Epidermal melanocyte (primary cell): Measurements from ENCODE around the gene DNM3.
A peak's percentile ranks its signal among the peaks of the same experiment; 100 is the strongest.

Experiments used
- DNase-seq: peaks from one replicate; pipeline ENCODE4 v3.0.0; 2011; ENCODE audit warnings: low spot score; ENCODE audit not compliant: insufficient read length

Gene DNM3

GRCh38 chr1:171969813-171970212 is 128.5 kb downstream of the DNM3 start:
- DNase-seq = no peak

GRCh38 chr1:171972846-171973245 is 131.5 kb downstream of the DNM3 start:
- DNase-seq = no peak

DNA sequence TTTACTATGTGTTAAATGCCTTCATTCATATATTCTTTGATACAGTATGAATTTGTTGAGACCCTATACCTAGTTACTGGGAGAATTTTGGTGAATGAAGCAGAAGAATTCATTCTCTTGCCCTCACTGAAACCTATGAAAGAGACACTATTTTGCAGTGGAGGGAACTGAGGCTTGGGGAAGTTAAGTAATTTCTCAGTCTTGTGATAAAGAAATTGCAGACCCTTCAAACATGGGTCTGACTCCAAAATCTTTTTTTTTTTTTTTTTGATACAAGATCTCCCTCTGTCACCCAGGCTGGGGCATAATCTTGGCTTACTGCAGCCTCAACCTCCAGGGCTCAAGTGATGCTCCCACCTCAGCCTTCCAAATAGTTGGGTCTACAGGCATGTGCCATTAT is 132.1 kb downstream of the DNM3 start:
- no peak for DNase-seq

- no peak for DNase-seq
Measured at GRCh38 chr1:171981303-171981702, 140.0 kb downstream of the DNM3 start.

DNA sequence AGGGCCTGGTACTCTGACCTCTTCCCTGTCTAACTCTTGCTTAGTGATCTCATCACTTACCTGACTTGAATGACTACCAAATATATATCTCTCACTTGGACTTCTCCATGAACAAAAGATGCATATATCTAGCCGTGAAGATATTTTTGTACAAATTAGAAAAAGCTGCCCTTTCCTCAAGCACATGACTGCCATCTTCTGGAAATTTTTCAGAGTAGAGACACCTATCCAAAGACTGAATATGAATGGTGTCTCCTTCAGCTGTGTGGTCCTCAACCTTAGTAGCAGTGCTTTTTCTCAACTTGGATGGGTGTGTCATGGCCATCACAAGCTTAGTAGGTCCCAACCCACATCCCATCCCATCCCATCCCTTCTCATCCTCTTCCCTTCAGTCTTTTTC is 142.3 kb downstream of the DNM3 start:
- no peak for DNase-seq

DNA sequence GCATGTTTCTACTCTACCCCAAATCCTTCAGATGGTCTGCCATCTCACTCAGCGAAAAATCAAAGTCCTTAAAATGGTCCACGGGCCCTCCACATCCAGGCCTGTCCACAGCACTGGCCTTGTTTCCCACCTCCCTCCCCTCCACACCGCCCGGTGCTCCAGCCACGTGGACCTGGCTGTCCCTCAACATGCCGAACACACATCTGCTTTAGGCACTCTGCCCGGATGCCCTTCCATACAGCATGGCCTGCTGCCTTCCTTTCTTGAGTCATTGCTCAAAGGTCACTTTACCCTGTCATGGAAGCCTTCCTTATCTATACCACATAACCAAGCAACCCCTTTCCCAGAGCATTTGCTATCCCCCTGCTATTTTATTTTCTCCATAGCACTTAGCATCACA is 143.0 kb downstream of the DNM3 start:
- DNase-seq = no peak

GRCh38 chr1:171984850-171985485 is 143.7 kb downstream of the DNM3 start:
- no peak for DNase-seq

- DNase-seq = no peak
Measured at GRCh38 chr1:171985639-171986038, 144.3 kb downstream of the DNM3 start.

GRCh38 chr1:171988243-171988885 is 147.1 kb downstream of the DNM3 start:
- DNase-seq = no peak

- DNase-seq = no peak
Measured at GRCh38 chr1:171990371-171990770, 149.1 kb downstream of the DNM3 start.

GRCh38 chr1:171994293-171994692 is 153.0 kb downstream of the DNM3 start:
- no peak for DNase-seq

DNA sequence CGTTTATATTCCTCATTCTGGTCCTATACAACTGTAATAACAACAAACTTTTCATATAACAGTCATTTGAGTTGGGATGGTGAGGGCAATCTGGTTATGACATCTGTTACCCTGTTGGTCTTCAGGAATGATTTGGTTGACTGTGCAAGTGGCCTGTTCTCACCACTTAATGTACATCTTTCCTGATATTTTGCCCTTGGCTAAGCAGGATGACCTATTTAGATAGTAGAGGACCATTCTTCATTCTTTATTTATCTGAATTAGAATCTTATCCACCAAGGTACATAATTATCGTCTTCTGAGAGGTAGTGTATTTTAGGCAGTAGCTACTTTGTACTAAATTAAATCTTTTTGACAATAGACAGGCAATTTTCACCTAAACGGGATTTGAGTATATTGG is 154.3 kb downstream of the DNM3 start:
- no peak for DNase-seq

DNA sequence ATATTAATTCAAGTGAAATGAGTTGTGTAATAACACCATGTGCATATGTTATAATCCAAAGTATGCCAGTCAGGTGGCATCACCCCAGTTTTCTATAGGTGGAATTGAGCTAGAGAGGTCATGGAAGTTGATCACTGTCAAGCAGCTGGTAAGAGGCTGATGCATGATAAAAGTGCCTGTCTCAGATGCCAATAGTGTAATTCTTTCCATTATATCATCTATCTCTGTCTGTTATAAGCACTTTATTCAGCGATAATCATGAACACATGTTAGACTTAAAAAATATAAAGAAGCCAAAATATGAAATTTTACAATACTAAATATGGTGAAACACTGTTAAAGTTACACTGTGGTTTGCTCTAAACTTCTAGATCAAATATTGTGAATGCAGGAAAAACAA is 156.6 kb downstream of the DNM3 start:
- no peak for DNase-seq

DNA sequence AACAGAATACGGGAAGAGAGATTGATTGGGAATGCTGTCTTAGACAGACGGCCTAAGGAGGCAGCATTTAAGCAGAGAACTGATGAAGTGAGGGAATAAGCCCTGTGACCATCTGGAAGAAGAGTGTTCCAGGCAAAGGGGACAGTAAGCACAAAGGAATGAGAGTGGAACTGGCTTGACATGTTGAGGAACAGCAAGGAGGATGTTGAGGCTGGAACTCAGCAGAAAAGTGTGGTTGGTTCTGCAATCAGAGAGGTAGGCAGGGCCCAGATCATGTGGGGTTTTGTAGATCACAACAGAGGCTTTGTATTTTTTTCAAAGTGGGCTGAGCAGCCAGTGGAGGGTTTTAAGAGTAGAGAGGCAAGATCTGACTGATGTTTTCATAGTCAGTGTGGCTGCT is 157.4 kb downstream of the DNM3 start:
- no peak for DNase-seq

GRCh38 chr1:171999756-172000155 is 158.5 kb downstream of the DNM3 start:
- DNase-seq = no peak

- DNase-seq = no peak
Measured at GRCh38 chr1:172001288-172001687, 160.0 kb downstream of the DNM3 start.

GRCh38 chr1:172002725-172003345 is 161.5 kb downstream of the DNM3 start:
- peak; percentile 19 for DNase-seq

DNA sequence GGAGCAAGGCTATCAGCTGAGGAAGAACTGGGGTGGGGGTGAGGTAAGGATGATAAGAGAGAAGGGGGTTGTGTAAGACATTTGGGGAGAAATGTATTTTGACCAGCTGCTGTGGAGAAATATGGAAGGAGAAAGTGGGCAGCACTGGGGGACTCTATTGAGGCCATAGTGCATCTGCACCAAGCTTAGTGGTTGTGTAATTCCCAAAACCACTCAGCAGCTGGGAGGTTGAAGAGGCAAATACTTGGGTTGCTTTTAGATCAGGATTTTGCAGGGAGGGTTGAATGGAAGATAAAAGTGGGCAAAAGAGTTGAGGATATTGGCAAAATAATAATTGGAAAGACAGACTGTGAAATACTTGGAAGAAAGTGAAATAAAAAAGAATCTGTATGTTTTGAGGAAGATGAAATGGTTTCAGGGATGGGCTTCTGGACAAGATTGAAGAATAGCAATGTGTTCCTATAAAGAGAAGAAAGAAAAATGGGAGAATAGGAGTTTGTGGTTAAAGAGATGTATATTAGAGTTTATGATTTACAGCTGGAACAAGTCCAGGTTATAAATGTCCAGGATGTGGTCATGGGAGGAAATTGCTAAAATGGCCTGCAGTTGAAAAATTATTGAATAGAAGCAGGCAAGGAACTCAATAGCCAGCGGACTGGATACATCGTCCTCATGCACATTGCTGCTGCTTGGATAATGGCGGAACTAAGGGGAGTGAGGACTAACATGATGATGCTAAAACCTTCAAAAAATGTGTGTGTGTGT is 162.7 kb downstream of the DNM3 start:
- no peak for DNase-seq

DNA sequence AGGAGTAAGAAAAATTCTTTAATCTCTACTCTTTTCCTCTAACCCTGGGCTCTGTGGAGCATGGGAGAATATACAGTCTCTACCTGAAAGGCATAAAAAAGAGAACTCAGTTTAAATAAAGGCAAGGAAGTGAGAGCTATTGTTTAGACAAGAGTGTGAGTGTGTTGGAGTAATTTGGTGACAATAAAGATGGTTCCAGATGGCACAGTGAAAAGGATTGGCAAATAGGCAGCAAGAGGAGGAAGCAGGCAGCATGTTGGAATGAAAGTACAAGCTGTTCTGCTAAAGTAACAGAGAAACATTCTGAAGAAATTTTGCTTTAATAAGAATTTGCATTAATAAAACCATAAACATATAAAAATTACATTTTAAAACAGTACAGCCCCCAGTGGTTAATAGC is 163.4 kb downstream of the DNM3 start:
- no peak for DNase-seq

GRCh38 chr1:172005856-172006255 is 164.6 kb downstream of the DNM3 start:
- no peak for DNase-seq

DNA sequence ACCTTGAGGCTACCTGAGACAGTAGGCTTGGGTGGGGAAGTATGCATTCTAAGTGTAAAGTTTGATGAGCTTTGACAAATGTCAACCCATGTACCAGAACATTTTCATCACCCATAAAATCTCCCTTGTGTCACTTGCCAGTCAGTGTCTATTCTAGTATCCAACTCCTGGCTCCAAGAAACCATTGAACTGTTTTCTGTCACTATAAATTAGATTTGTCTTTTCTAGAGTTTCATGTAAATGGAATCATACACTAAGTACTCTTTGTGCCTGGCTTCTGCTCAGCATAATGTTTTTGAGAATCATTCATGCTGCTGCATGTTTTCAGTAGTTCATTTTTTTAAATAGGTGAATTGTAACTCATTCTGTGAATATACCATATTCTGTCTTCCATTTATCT is 165.4 kb downstream of the DNM3 start:
- no peak for DNase-seq

GRCh38 chr1:172018727-172019311 is 177.5 kb downstream of the DNM3 start:
- DNase-seq = no peak
